HEK293T (cell line): ENCODE data around the gene IGSF3.

Experiments used
- BHLHE40 ChIP-seq: fragments of 450-650 bp; IDR thresholded peaks from 2 replicates; pipeline ENCODE4 v1.6.1; 2016; ENCODE audit warnings: mild to moderate bottlenecking, moderate library complexity, borderline replicate concordance
- CTBP1 ChIP-seq: fragments of 450-650 bp; IDR thresholded peaks from 2 replicates; pipeline ENCODE4 v1.6.1; 2016; ENCODE audit warnings: borderline replicate concordance
- ELF4 ChIP-seq: fragments of 450-650 bp; IDR thresholded peaks from 2 replicates; pipeline ENCODE4 v1.6.1; 2017; ENCODE audit warnings: antibody characterized with exemption
- FOXA1 ChIP-seq: fragments of 450-650 bp; IDR thresholded peaks from 2 replicates; pipeline ENCODE4 v1.6.1; 2016; ENCODE audit warnings: mild to moderate bottlenecking
- FOXK2 ChIP-seq: fragments of 450-650 bp; IDR thresholded peaks from 2 replicates; pipeline ENCODE4 v1.6.1; 2016; ENCODE audit warnings: mild to moderate bottlenecking
- L3MBTL2 ChIP-seq: fragments of 450-650 bp; conservative IDR thresholded peaks from 2 replicates; pipeline ENCODE4 v1.6.1; 2016; ENCODE audit warnings: mild to moderate bottlenecking
- LEF1 ChIP-seq: fragments of 450-650 bp; IDR thresholded peaks from 2 replicates; pipeline ENCODE4 v1.6.1; 2017; ENCODE audit warnings: mild to moderate bottlenecking, borderline replicate concordance
- NFRKB ChIP-seq: fragments of 450-650 bp; IDR thresholded peaks from 2 replicates; pipeline ENCODE4 v1.6.1; 2016; ENCODE audit warnings: mild to moderate bottlenecking, moderate library complexity
- SP1 ChIP-seq: fragments of 450-650 bp; IDR thresholded peaks from 2 replicates; pipeline ENCODE4 v1.6.1; 2017
- SUZ12 ChIP-seq: fragments of 450-650 bp; IDR thresholded peaks from 2 replicates; pipeline ENCODE4 v1.6.1; 2016; ENCODE audit warnings: mild to moderate bottlenecking

DNA sequence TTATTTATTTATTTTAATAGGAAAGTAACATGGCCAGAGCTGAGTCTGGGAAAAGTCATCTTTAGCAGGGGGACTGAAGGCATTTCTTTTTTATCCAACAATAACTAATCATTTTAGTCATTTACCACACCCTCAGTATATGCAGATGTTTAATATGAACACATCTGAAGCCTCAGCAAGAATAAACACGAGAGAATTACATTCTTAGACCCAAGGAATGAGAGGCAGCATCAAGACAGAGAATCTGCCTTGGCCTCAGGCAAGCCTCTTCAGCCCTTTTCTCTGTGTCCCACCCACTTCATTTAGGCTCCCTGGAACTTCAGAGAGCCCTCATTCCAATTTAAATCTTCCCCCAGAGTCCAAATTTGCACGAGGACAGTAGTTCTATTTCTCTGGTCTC, 17.0 kb upstream of the IGSF3 start:
- TF ChIP-seq L3MBTL2 (no peak), FOXK2 (no peak), SUZ12 (no peak), CTBP1 (no peak), BHLHE40 (no peak), NFRKB (no peak), LEF1 (no peak), SP1 (no peak), FOXA1 (no peak), ELF4 (no peak)
